UCSD-AML1 (cell line): ENCODE data around the gene ZNF143.
"Not testable (repeated sequence)": the region's sequence is repeated elsewhere in the genome, so short reads cannot be mapped to it uniquely, and the experiment has no call there.

Source experiments
- DNase-seq: peaks from one replicate; lab custom pipeline; 2025; ENCODE audit not compliant: unreplicated experiment; lab: John Stamatoyannopoulos, UW

The ZNF143 gene

DNA sequence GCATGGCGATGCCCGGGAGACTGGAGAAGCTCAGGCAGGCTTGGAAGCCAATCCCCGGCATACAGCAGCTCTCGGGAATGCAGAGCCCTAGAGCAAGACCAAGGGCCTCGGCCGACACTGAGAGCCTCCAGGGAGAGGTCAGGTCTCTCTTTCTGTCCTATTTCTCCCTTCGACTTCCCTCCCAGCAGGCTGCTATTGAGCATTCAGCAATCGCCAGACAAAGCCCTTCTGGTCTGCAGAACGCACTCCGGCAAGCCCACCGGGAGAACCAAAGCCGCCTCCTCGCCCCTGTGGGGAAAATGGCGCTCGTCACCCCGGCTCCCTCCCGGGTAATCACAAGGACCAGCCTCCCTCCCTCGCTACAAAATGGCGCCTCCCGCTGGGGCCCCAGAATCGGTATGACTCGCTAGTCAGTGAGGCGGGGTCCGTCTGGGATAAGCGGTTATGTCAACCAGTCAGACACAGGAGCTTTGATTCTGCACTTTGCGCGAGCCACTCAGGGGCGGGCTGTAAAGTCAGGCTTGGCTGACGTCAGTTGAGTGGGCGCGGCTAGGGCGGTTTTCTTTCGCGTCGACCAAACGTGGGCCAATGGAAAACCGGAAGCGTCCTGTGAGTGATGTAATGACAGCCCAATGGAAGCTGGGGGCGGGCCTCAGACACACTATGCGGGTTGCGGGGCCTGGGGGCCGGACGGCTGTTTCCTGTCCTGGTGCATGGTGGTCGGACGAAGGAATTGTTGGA lies at the start of gene ZNF143:
Gene ZNF143, plus strand, starts transcription at position 691 of the 741 bp plus-strand sequence. CDS start 10,297 bp downstream, outside the sequence.
- DNase-seq: peak; percentile 100

GRCh38 chr11:9428706-9429105 lies 32.1 kb upstream of the ZNF143 start:
- DNase-seq: no peak

DNA sequence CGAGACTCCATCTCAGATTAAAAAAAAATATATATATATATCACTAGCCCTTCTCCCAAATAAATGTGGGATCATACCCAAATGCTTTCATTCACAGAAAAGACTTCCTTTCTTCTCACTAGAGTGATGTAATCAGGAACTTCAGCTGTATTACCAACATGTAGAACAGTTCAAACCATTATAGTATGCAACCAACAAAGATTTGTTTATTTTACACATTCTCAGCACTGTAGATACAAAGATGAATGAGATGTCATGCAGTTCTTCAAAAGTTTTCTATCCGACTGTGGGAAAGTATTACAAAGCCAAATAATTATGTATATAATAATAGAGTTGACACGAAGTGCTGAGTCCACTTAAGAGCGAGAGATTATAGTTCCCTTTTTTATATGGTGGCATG lies 22.2 kb upstream of the ZNF143 start:
- no peak for DNase-seq

DNA sequence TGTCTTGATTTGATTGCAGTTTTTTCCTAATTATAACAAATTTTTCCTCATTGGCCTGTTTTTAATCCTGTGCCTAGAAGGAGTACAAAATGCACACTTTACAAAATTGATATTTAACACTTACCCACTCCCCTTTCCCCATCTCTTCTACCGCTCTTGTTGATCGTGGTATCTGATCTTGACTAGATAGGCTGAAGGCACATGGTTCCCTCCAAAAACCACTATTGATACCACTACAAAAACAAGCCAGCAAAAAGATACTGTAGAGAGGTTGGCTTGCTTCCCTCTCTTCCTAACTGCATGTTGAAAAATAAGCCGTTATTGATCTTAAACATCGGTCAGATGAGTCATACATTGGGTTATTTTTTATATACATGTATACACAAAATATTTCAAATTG lies 14.6 kb upstream of the ZNF143 start:
- DNase-seq: no peak

- DNase-seq: no peak
Observed at GRCh38 chr11:9448576-9449352, 12.0 kb upstream of the ZNF143 start.

- not testable (repeated sequence) for DNase-seq
Observed at GRCh38 chr11:9452023-9452422, 8.8 kb upstream of the ZNF143 start.

- no peak for DNase-seq
Observed at GRCh38 chr11:9455722-9456121, 5.1 kb upstream of the ZNF143 start.

- peak; percentile 23 for DNase-seq
Observed at GRCh38 chr11:9459667-9460321, 1.0 kb upstream of the ZNF143 start.

GRCh38 chr11:9461063-9461759 lies 399 bp downstream of the ZNF143 start:
- peak; percentile 89 for DNase-seq

- no peak for DNase-seq
Observed at GRCh38 chr11:9461760-9462134, 935 bp downstream of the ZNF143 start.

DNA sequence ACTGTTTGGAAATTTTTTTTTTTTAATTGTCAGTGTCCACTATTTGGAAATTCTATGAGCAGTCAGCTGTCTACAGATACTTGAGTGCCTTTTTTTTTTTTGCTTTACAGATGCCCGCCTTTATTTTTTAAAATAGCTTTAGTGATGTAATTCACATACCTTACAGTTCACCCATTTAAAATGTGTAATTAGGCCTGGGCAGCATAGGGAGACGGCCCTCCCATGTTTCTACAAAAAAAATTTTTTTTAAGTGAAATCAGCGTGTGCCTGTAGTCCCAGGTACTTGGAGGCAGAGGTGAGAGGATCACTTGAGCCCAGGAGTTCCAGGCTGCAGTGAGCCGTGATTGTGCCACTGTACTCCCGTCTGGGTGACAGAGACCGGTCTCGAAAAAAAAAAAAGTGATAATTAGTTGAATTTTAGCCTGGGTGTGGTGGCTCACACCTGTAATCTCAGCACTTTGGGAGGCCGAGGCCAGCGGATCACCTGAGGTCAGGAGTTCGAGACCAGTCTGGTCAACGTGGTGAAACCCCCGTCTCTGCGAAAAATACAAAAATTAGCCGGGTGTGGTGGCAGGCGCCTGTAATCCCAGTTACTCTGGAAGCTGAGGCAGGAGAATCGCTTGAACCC lies 1.5 kb downstream of the ZNF143 start:
- no peak for DNase-seq

GRCh38 chr11:9462806-9463537 lies 2.2 kb downstream of the ZNF143 start:
- DNase-seq: no peak

- DNase-seq: no peak
Observed at GRCh38 chr11:9470765-9471164, 10.0 kb downstream of the ZNF143 start.

DNA sequence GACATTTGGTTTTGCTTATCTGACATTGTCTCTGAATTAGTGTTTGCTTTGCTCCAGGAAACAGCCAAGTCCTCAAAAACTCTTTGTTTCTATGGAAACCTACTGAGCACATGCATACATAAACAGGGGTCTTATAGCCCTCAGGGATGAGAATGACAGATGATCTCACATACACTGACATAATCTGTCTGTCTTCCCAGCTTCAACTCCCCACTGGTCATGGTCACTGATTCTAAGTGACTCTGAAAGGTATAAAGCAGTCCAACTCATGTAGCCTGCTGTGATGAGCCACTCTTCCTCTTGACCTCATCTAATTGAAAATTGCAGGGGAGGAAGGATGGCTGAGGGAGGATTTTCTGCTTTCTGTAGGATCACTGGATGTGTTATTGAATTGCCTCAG lies 12.6 kb downstream of the ZNF143 start:
- no peak for DNase-seq

DNA sequence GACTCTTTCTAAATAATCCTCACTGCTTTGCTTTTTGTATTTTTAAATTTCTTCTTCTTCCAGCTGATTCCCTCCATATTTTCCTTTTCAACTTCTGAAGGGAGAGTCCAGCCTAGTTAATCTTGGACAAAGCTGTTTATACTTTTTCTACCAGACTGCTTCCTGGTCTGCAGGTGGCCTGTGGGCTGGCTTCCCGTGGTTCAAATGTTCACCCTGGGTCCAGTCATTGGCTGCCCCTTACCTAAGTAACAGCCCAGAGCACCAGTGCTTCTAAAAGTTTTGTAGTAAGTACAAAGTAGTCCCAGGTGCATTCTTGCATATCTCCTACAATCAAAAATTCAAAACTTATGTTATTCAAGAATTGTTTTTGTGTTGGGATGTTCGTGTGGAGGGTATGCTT lies 19.1 kb downstream of the ZNF143 start:
- no peak for DNase-seq

DNA sequence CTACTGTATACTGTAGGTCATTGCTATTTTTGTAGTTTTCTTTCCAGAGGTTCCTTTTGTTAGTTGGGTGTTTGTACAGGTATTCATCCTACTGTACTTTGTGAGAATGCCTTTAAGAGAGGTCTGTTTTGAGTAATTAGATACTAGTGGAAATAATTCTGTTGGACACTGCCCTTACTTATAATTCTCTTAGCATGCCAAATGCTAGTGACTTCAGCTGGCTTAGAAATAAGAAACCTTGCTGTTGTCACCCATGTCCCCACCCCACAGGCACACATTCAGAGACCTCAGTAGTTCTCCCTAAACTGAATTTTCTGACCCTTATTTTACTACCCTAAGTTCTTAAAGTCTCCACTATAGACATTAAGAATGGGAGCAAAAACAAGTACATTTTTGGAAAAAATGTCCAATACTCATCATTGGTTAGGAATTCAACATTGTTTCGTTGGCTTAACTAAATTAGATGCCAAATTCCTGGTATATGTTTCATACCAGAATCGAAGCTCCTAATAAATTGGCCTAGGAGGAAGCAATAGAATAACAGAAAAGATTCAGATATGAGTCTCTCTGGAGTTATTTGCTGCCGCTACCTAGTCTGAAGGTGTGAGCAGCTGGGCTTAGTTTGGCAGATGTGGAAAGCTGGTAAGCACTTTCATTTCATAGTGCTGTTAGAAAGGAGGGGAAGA lies 28.4 kb downstream of the ZNF143 start:
- DNase-seq: no peak

GRCh38 chr11:9490376-9490775 lies 29.6 kb downstream of the ZNF143 start:
- DNase-seq: no peak

DNA sequence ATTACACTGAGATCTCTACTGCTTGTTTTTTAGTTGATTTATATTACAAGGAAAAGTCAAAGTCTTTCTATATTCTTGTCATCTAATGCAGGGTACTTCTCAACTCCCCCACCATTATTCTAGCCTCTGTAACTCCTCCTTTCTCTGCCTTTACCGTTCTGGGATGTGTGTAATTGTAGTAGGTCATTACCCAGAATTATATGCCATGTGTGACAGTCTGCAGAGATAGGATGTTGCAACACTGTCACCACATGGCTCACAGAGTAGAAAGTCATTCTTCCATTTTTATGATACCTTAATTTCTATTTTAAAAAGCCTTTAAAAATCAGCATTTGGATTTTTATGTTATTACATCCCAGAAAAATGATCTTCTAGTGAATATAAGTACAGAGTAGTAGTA lies 32.7 kb downstream of the ZNF143 start:
- DNase-seq: no peak

DNA sequence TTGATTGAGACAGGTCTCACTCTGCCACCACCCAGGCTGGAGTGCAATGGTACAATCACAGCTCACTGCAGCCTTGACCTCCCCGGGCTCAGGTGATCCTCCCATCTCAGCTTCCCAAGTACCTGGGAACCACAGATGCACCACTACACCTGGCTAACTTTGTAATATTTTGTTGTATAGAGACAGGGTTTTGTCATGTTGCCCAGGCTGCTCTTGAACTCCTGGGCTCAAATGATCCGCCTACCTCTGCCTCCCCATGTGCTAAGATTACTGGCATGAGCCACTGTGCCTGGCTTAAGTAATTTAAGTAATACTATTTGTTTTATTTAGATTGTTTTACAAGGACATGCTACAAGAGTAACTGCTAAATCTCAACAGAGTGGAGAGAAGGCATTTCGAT lies 33.5 kb downstream of the ZNF143 start:
- DNase-seq: no peak
